HFFc6 (cell line): ENCODE results near the gene SEL1L2. TPM values are rescaled to one million over a fixed set of nuclear protein-coding genes. Genes with fewer than 3 reads are reported as not detected.

Experiments used
- DNase-seq: peaks from one replicate; pipeline ENCODE4 v3.0.0-alpha.2; 2018
- H3K27ac Mint-ChIP-seq: 2 replicates; pipeline ENCODE4 v1.8.0; 2020; ENCODE audit warnings: mild to moderate bottlenecking, mixed read lengths
- H3K27me3 Mint-ChIP-seq: 2 replicates; pipeline ENCODE4 v1.8.0; 2021; ENCODE audit warnings: mild to moderate bottlenecking, moderate library complexity, mixed read lengths; ENCODE audit not compliant: insufficient read depth
- H3K36me3 Mint-ChIP-seq: 2 replicates; pipeline ENCODE4 v1.8.0; 2021; ENCODE audit warnings: low read depth, mixed read lengths
- H3K4me1 Mint-ChIP-seq: 2 replicates; pipeline ENCODE4 v1.8.0; 2020; ENCODE audit warnings: low read depth, mixed read lengths
- H3K4me3 Mint-ChIP-seq: 2 replicates; pipeline ENCODE4 v1.8.0; 2020; ENCODE audit warnings: mild to moderate bottlenecking, moderate library complexity, mixed read lengths
- H3K9me3 Mint-ChIP-seq: 2 replicates; pipeline ENCODE4 v1.8.0; 2020; ENCODE audit warnings: mild to moderate bottlenecking, mixed read lengths
- CTCF ChIP-seq: fragments of 200-600 bp; sonication (generic); IDR thresholded peaks from 2 replicates; pipeline ENCODE4 v1.5.0; 2021; ENCODE audit warnings: antibody characterized with exemption, mild to moderate bottlenecking
- total RNA-seq, 6 experiments: library from RNA; stranded (reverse); fragmentation: NEBNext Ultra II Directional; extraction: Animal tissue kit (Norgen Biotek cat#: 25700); gene quantifications; 2 replicates in 1 of 6; 3 replicates in 5 of 6; pipeline ENCODE4 v1.2.3, GENCODE V29; 2021

Gene SEL1L2
- total RNA-seq, 6 experiments from 2014 or later = 0.85 TPM; not detected in 5

- Mint-ChIP-seq H3K27ac (no peak overlapping the region), H3K4me3 (no peak overlapping the region), H3K9me3 (no peaks in the 10 kb centered on the region), H3K36me3 (no peaks in the 10 kb centered on the region), H3K27me3 (no peaks in the 10 kb centered on the region), H3K4me1 (peaks cover 5% of the 10 kb centered on the region; the same call in 1 of the 2 replicates)
- no peak for DNase-seq
- no peak for TF ChIP-seq CTCF
Observed at GRCh38 chr20:13877793-13878192, 112.6 kb downstream of the SEL1L2 start.

- Mint-ChIP-seq H3K4me3 (no peak overlapping the region), H3K27ac (no peak overlapping the region)
Observed at GRCh38 chr20:13875265-13875811, 115.1 kb downstream of the SEL1L2 start.

GRCh38 chr20:13874394-13875157 is 115.8 kb downstream of the SEL1L2 start:
- Mint-ChIP-seq H3K4me1 (peaks cover 5% of the 10 kb centered on the region; the same call in 1 of the 2 replicates), H3K27me3 (no peaks in the 10 kb centered on the region), H3K36me3 (no peaks in the 10 kb centered on the region), H3K9me3 (no peaks in the 10 kb centered on the region; the same call in 1 of the 2 replicates), H3K27ac (no peak overlapping the region), H3K4me3 (no peak overlapping the region)
- DNase-seq = no peak
- no peak for TF ChIP-seq CTCF

More at GRCh38 chr20:13875265-13875811, 115.1 kb downstream of the SEL1L2 start:
- Mint-ChIP-seq H3K9me3 (no peaks in the 10 kb centered on the region; the same call in 1 of the 2 replicates), H3K36me3 (no peaks in the 10 kb centered on the region), H3K27me3 (no peaks in the 10 kb centered on the region), H3K4me1 (peaks cover 5% of the 10 kb centered on the region; the same call in 1 of the 2 replicates)
- DNase-seq = no peak
- no peak for TF ChIP-seq CTCF

- H3K36me3 Mint-ChIP-seq = no peaks in the 10 kb centered on the region
- H3K27me3 Mint-ChIP-seq = no peaks in the 10 kb centered on the region
- H3K9me3 Mint-ChIP-seq = no peaks in the 10 kb centered on the region; the same call in 1 of the 2 replicates
- TF ChIP-seq CTCF = no peak
- peaks cover 5% of the 10 kb centered on the region; the same call in 1 of the 2 replicates for H3K4me1 Mint-ChIP-seq
- DNase-seq = no peak
- H3K4me3 Mint-ChIP-seq = no peak overlapping the region
- H3K27ac Mint-ChIP-seq = no peak overlapping the region
Observed at GRCh38 chr20:13873831-13874230, 116.6 kb downstream of the SEL1L2 start.

- DNase-seq = no peak
- TF ChIP-seq CTCF = no peak
- Mint-ChIP-seq H3K27me3 (no peaks in the 10 kb centered on the region), H3K4me3 (no peak overlapping the region), H3K27ac (no peak overlapping the region), H3K4me1 (peaks cover 17% of the 10 kb centered on the region; the same call in 1 of the 2 replicates), H3K9me3 (no peaks in the 10 kb centered on the region; the same call in 1 of the 2 replicates), H3K36me3 (no peaks in the 10 kb centered on the region)
Observed at GRCh38 chr20:13870170-13870748, 120.2 kb downstream of the SEL1L2 start.
